ENCODE data around the gene TLE7. TPM values are rescaled to one million over a fixed set of nuclear protein-coding genes. Genes with fewer than 3 reads are reported as not detected.

TLE7 gene
- total RNA-seq, 1 experiment from 2014 or later: not detected

DNA sequence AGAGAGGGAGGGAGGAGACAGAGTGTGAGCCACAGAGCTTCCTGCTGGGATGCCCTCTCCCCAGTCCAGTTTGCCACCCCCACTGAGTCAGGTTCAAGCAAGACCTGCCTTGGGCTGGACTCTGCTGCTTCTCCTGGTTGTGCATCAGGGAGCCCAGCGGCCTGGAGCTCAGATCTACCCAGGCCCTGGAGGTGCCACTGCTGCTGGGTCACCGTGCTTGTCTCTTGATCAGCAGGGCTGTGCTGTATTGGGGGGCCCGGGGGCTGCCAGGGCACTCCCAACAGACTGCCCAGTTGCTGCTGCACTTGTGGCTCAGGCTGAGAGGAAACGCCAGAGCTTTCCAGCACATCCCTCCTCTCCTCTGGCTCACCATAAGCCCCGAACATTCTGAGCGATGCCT lies 8.9 kb downstream of the TLE7 start:
- Mint-ChIP-seq H3K9me3 (ENCODE audit: low read depth, unreplicated experiment) (no peaks in the 10 kb centered on the region), H3K4me3 (ENCODE audit: low read depth, unreplicated experiment) (no peak overlapping the region), H3K36me3 (ENCODE audit: insufficient read depth, unreplicated experiment) (no peaks in the 10 kb centered on the region), H3K27ac (ENCODE audit: unreplicated experiment) (no peak overlapping the region), H3K4me1 (ENCODE audit: low read depth, unreplicated experiment) (no peaks in the 10 kb centered on the region), H3K27me3 (ENCODE audit: unreplicated experiment) (peaks cover 48% of the 10 kb centered on the region)
- CTCF ChIA-PET: no interaction called here
- no peak for TF ChIP-seq CTCF (IDR thresholded peaks at IDR 0.05; ENCODE audit: unreplicated experiment)
- BruUV-seq (replicated peaks): no TSS peak
- DNase-seq: no peak
- intact Hi-C loops (cut with micrococcal nuclease; ENCODE audit: unreplicated experiment): no loop called here

DNA sequence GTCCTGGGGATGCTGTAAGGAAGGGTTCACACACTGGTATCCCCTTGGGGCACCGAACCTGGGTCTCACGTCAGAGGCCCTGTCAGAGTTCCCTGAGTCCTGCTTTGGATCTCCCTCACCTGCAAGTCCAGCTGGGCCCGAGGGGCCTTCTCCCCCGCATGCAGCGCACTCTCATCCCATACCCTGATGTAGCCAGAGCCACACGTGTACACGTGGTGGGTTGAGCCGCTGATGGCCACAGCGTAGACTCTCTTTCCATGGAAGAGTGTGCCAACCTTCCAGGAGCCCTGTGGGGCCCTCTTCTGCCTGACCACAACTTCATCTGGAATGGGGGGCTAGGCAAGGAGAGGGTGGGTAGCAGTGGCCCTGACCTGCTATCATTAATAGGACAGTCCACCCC lies 9.9 kb downstream of the TLE7 start:
- no peak for TF ChIP-seq CTCF (IDR thresholded peaks at IDR 0.05; ENCODE audit: unreplicated experiment)
- Mint-ChIP-seq H3K27me3 (ENCODE audit: unreplicated experiment) (peaks cover 39% of the 10 kb centered on the region), H3K36me3 (ENCODE audit: insufficient read depth, unreplicated experiment) (peaks cover 3% of the 10 kb centered on the region), H3K9me3 (ENCODE audit: low read depth, unreplicated experiment) (no peaks in the 10 kb centered on the region), H3K4me1 (ENCODE audit: low read depth, unreplicated experiment) (peaks cover 5% of the 10 kb centered on the region), H3K4me3 (ENCODE audit: low read depth, unreplicated experiment) (no peak overlapping the region), H3K27ac (ENCODE audit: unreplicated experiment) (no peak overlapping the region)
- BruUV-seq (replicated peaks): no TSS peak
- DNase-seq: no peak
- intact Hi-C loops (cut with micrococcal nuclease; ENCODE audit: unreplicated experiment): no loop called here
- CTCF ChIA-PET: interaction anchor here (1.0 kb wide), 1 partner anchor 95 kb away, joined by 3 read pairs; the partner anchor contains the start of gene CHST4

GRCh38 chr16:71431176-71431575 lies 10.7 kb downstream of the TLE7 start:
- Mint-ChIP-seq H3K9me3 (ENCODE audit: low read depth, unreplicated experiment) (no peaks in the 10 kb centered on the region), H3K36me3 (ENCODE audit: insufficient read depth, unreplicated experiment) (peaks cover 9% of the 10 kb centered on the region), H3K27me3 (ENCODE audit: unreplicated experiment) (peaks cover 39% of the 10 kb centered on the region), H3K27ac (ENCODE audit: unreplicated experiment) (no peak overlapping the region), H3K4me1 (ENCODE audit: low read depth, unreplicated experiment) (peaks cover 13% of the 10 kb centered on the region), H3K4me3 (ENCODE audit: low read depth, unreplicated experiment) (no peak overlapping the region)
- no peak for DNase-seq
- CTCF ChIA-PET: no interaction called here
- intact Hi-C loops (cut with micrococcal nuclease; ENCODE audit: unreplicated experiment): no loop called here
- BruUV-seq (replicated peaks): no TSS peak
- no peak for TF ChIP-seq CTCF (IDR thresholded peaks at IDR 0.05; ENCODE audit: unreplicated experiment)

DNA sequence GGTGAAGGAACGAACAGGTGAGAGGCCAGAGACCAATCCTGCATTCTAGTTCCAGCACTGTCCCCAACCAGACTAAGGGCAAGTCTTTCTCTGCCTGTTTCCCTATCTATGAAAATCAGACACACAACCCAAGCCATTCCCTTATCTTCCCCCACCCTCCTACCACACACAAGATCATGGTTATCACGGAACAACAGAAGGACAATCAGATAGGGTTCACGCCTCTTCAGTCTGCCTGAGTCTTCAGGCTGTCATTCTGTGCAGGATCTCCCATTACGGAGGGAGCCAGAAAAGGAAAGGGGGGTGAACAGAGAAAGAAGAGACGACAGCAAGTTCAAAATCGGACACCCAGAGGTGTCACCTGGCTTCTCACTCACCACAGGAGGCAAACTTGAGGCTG lies 11.1 kb downstream of the TLE7 start:
- Mint-ChIP-seq H3K4me1 (ENCODE audit: low read depth, unreplicated experiment) (peaks cover 14% of the 10 kb centered on the region), H3K36me3 (ENCODE audit: insufficient read depth, unreplicated experiment) (peaks cover 12% of the 10 kb centered on the region), H3K4me3 (ENCODE audit: low read depth, unreplicated experiment) (no peak overlapping the region), H3K27ac (ENCODE audit: unreplicated experiment) (no peak overlapping the region), H3K9me3 (ENCODE audit: low read depth, unreplicated experiment) (no peaks in the 10 kb centered on the region), H3K27me3 (ENCODE audit: unreplicated experiment) (peaks cover 42% of the 10 kb centered on the region)
- TF ChIP-seq CTCF (IDR thresholded peaks at IDR 0.05; ENCODE audit: unreplicated experiment): no peak
- no TSS peak for BruUV-seq (replicated peaks)
- CTCF ChIA-PET: no interaction called here
- DNase-seq: no peak
- intact Hi-C loops (cut with micrococcal nuclease; ENCODE audit: unreplicated experiment): no loop called here
